ENCODE results near the gene CHMP1A. TPM values are rescaled to one million over a fixed set of nuclear protein-coding genes. Genes with fewer than 3 reads are reported as not detected.
"Not testable (repeated sequence)": the region's sequence is repeated elsewhere in the genome, so short reads cannot be mapped to it uniquely, and the experiment has no call there.

Gene CHMP1A
- total RNA-seq, 6 experiments from 2014 or later, result 85.6 to 93.1 (median 87.2) TPM

DNA sequence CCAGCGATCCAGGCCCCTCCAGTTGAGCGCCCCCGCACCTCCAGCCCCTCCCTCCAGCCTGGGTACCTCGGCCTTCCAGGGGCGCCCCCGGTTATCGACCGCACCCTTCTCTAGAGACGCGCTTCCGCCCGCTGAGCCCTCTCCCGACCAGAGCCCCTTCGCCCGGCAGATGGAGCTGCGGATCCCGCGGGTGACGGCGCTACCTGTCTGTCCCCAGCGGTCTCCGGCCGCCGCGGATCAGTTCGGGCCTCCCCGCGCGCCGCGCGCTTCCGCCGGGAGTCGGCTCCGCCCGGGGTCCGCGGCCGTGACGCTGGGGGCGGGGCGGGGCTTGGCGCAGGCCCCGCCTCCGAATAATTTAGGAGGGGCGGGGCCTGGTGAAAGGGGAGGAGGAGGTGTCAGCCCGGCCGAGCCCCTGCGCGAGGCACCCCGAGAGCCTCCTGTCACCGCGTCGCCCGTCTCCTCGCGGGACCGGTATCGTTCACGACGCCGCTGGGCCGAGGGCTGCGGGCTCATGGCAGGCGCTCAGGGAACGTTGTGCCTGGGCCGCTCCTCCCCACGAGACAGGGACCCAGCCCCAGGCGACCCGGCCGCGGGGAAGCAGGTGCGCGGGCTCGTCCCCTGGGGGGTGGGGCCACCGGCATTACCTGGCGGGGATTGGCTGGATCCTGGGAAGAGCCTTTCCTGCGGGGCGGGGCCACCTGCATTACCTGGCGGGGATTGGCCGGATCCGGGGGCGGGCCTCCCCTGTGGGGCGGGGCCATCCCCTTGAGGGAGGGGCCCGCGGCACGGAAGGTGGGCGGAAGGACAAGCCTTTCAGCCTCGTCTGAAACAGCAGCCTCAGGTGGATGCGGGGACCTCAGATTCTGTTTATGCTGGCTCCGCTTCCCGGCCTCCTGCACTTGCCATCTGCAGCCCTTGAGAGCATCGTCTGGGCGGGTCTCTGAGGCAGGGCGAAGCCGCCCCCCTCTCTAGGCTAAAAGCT lies 44.2 kb upstream of the CHMP1A start, which contains the start of gene SPATA2L:
SPATA2L (minus strand) TSS at position 281 of the 982 bp plus-strand sequence. CDS start 473 bp downstream, outside the sequence.
- no peaks in the 10 kb centered on the region for H3K9me3 Mint-ChIP-seq
- peaks cover 6% of the 10 kb centered on the region; the same call in 1 of the 2 replicates for H3K4me1 Mint-ChIP-seq (ENCODE audit: low read depth)
- TF ChIP-seq, protein P1, sequence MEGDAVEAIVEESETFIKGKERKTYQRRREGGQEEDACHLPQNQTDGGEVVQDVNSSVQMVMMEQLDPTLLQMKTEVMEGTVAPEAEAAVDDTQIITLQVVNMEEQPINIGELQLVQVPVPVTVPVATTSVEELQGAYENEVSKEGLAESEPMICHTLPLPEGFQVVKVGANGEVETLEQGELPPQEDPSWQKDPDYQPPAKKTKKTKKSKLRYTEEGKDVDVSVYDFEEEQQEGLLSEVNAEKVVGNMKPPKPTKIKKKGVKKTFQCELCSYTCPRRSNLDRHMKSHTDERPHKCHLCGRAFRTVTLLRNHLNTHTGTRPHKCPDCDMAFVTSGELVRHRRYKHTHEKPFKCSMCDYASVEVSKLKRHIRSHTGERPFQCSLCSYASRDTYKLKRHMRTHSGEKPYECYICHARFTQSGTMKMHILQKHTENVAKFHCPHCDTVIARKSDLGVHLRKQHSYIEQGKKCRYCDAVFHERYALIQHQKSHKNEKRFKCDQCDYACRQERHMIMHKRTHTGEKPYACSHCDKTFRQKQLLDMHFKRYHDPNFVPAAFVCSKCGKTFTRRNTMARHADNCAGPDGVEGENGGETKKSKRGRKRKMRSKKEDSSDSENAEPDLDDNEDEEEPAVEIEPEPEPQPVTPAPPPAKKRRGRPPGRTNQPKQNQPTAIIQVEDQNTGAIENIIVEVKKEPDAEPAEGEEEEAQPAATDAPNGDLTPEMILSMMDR (IDR thresholded peaks at IDR 0.05), result peak; percentile 24
- peak within 1 kb of the TSS; percentile 76 for H3K4me3 Mint-ChIP-seq
- no peaks in the 10 kb centered on the region; the same call in 1 of the 2 replicates for H3K36me3 Mint-ChIP-seq (ENCODE audit: low read depth)
- peak; percentile 71 for DNase-seq
- peaks cover 2% of the 10 kb centered on the region; the same call in 1 of the 2 replicates for H3K27me3 Mint-ChIP-seq (ENCODE audit: insufficient read depth)
- peak within 1 kb of the TSS; percentile 70 for H3K27ac Mint-ChIP-seq

DNA sequence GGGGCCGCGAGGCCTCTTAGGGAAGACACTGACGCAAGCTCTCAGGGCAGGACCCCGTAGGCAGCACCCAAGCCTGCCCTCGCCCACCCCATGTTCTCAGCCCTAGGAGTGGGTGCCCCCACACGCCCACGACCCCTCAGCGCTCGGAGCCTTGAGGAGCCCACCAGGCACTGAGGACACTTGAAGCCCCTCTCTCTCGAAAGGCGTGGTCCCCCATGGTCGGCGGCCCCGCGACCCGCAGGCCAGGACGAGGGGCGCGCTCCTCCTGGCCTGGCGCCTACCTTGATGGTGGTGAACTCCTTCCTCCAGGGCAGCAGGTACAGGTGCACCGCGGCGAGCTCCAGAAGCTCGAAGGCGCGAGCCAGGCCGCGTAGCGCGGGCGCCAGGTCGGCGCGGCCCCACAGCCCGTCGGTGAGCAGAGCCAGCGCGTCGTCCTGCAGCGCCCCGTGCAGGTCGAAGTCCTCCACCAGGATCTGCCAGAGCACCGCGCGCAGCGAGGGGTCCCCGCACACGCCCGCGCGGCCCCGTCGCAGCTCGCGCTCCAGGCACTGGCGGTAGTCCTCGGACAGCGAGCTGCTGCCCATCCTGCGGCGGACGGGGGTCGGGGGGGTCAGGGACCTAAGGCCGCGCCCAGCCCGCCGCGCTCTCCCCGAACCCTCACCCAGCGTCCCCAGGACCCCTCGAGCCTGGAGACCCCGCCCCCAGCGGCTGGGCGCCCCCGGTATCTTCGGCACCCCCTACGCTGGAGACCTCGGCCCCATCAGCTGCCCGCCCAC lies 43.3 kb upstream of the CHMP1A start:
- no peak for DNase-seq
- H3K4me3 Mint-ChIP-seq, result peak overlapping the region; percentile 76
- peaks cover 2% of the 10 kb centered on the region; the same call in 1 of the 2 replicates for H3K27me3 Mint-ChIP-seq (ENCODE audit: insufficient read depth)
- peak overlapping the region; percentile 70 for H3K27ac Mint-ChIP-seq
- TF ChIP-seq, protein P1 (IDR thresholded peaks at IDR 0.05), result peak; percentile 60
- no peaks in the 10 kb centered on the region; the same call in 1 of the 2 replicates for H3K36me3 Mint-ChIP-seq (ENCODE audit: low read depth)
- H3K4me1 Mint-ChIP-seq (ENCODE audit: low read depth), result peaks cover 6% of the 10 kb centered on the region; the same call in 1 of the 2 replicates
- H3K9me3 Mint-ChIP-seq, result no peaks in the 10 kb centered on the region

DNA sequence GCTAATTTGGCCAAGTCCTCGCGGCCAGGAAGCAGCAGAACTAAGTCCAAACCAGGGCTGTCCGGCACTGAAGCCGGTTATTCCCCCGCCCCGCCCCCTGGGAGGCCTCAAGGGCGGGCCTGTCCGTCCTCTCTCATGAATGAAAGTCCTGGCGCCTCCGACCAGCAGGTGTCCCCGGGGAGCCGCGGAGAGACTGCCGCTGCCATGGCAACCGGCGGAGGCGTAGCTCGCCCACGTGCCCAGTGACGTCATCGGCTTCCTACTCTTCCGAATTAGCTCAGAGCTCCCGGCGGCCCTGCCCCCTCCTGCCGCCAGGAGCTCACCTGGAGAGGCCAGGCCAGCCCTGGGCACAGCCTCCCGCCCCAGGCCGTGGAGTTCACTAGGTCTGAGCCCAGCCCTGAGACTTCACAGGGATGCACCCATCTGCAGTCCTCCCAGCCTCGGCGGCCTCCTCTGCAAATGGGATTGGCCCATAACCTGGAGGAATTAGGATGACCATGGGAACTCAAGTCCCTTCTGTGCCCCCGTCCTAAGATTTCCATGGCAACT lies 42.7 kb upstream of the CHMP1A start:
- Mint-ChIP-seq H3K9me3 (no peaks in the 10 kb centered on the region), H3K27me3 (ENCODE audit: insufficient read depth) (peaks cover 2% of the 10 kb centered on the region; the same call in 1 of the 2 replicates), H3K4me1 (ENCODE audit: low read depth) (peaks cover 6% of the 10 kb centered on the region; the same call in 1 of the 2 replicates), H3K36me3 (ENCODE audit: low read depth) (no peaks in the 10 kb centered on the region; the same call in 1 of the 2 replicates), H3K4me3 (peak overlapping the region; percentile 76), H3K27ac (peak overlapping the region; percentile 70)
- DNase-seq, result peak; percentile 98
- TF ChIP-seq, protein P1 (IDR thresholded peaks at IDR 0.05), result peak; percentile 86

DNA sequence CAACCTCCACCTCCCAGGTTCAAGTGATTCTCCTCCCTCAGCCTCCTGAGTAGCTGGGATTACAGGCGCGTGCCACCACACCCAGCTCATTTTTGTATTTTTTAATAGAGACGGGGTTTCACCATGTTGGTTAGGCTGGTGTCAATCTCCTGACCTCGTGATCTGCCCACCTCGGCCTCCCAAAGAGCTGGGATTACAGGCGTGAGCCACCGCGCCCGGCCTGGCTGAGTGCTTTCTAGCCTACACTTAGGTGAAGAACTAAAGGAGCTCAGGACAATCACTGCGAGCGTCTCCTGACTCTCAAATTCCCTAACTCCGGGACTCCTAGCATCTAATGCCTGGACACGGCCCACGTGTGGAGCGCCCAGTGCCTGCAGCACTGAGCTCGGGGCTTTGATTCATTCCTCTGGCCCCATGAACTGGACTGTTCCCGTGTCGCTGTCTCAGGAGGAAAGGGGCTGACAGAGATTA lies 42.2 kb upstream of the CHMP1A start:
- not testable (repeated sequence) for DNase-seq; H3K27me3 Mint-ChIP-seq (ENCODE audit: insufficient read depth); H3K4me1 Mint-ChIP-seq (ENCODE audit: low read depth); H3K9me3 Mint-ChIP-seq; H3K36me3 Mint-ChIP-seq (ENCODE audit: low read depth)
- Mint-ChIP-seq H3K27ac (peak overlapping the region; percentile 70), H3K4me3 (peak overlapping the region; percentile 76)

DNA sequence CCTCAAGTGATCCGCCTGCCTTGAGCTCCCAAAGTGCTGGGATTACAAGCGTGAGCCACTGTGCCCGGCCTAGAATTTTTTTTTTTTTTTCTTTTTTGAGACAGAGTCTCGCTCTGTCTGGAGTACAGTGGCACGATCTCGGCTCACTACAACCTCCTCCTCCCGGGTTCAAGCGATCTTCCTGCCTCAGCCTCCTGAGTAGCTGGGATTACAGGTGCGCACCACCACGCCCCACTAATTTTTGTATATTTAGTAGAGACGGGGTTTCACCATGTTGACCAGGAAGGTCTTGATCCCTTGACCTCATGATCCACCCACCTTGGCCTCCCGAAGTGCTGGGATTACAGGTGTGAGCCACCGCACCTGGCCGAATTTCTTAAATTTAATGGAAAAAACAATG lies 41.2 kb upstream of the CHMP1A start:
- not testable (repeated sequence) for H3K4me3 Mint-ChIP-seq; H3K27me3 Mint-ChIP-seq (ENCODE audit: insufficient read depth); DNase-seq; H3K9me3 Mint-ChIP-seq; H3K4me1 Mint-ChIP-seq (ENCODE audit: low read depth); H3K36me3 Mint-ChIP-seq (ENCODE audit: low read depth); H3K27ac Mint-ChIP-seq
